NCI-H187 treated with DMSO at 0.1 percent for 48 hours (cell line): ENCODE data around the gene OR52K1.
"Not testable (repeated sequence)": the region's sequence is repeated elsewhere in the genome, so short reads cannot be mapped to it uniquely, and the experiment has no call there.

Source experiments
- DNase-seq: peaks from one replicate; lab custom pipeline; 2025; lab: John Stamatoyannopoulos, UW

The OR52K1 gene

GRCh38 chr11:4482445-4482844 lies at the start of gene OR52K1:
Gene OR52K1 (plus strand): TSS chr11:4482646. CDS start chr11:4488901, 6,255 bp downstream.
- DNase-seq = no peak

GRCh38 chr11:4433856-4434255 lies 48.6 kb upstream of the OR52K1 start:
- no peak for DNase-seq

DNA sequence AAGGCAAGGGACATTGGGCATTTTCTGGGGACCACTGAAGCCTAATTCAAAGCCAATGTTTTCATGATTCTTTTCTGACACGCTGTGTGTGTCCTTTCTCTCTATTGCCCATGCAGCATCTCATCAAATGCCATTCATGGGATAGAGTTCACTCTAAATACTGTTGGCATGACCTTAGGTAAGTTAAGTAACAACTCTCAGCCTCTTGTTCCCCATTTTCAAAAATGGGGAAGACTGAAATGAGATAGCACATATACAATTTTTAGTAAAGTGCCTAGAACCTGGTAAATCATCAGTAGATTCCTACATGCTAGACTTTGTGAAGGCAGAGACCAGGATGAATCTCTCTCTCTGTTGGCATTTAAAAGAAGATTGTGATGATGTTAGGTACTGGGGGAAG lies 46.0 kb upstream of the OR52K1 start:
- DNase-seq = no peak

GRCh38 chr11:4441515-4441914 lies 40.9 kb upstream of the OR52K1 start:
- no peak for DNase-seq

GRCh38 chr11:4443232-4443891 lies 39.1 kb upstream of the OR52K1 start:
- DNase-seq = no peak

DNA sequence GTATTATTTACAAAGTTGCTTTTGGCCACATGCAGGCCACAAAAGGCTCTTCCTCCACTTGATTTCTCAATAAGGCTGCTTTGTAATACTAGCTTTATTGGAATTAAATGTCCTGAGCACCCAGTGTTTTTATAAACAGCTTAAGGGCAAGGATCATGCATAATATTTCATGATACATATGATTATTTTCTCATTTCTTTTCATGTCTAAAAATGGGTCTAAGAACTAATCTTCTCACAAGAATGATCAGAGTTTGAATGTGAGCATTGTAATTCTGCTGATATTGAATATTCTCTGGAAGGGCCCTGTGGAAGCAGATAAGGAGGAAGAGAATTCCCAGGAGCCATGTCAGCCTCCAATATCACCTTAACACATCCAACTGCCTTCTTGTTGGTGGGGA lies 33.5 kb upstream of the OR52K1 start, which contains the start of gene OR52K2:
TSS of gene OR52K2 (plus strand) at position 301 of the 400 bp plus-strand sequence. CDS start at position 346, 45 bp downstream.
- no peak for DNase-seq

DNA sequence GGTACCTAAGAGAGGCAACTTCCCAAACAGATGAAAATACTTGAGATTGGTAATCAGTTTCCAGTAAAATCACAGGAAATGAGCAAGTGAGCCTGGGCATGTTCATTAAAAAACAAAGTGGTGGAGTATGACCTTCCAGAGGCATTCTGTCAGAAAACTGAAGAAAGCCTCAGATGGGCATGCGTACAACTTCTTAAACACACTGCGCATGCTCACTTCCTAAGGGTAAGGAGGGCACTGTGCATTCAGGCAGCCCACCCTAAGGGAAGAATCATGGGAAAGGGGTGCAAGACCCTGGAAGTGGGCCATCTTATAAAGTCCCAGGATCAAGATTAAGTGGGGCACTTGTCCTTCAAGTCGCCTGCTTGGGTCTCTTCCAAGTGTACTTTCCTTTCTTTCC lies 29.3 kb upstream of the OR52K1 start:
- DNase-seq = no peak

DNA sequence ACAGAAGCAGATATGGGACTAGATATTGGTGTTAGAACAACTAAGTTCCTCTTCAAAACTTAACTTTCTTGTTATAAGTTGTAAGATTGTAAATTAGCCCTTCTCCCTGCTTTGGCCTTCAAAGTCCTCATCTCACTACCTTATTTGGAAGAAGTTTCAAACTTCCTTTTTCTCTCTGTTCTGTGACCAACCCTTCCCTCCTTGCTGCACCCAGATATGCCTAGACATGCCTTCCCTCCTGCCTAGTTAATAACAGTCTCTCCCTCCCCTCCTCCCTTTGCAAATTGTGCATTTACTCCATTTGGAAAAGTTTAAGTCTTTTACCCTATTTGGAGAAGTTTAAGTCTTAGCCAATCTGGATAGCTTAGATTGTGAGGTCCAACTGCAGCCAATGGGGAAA lies 28.4 kb upstream of the OR52K1 start:
- DNase-seq = no peak

DNA sequence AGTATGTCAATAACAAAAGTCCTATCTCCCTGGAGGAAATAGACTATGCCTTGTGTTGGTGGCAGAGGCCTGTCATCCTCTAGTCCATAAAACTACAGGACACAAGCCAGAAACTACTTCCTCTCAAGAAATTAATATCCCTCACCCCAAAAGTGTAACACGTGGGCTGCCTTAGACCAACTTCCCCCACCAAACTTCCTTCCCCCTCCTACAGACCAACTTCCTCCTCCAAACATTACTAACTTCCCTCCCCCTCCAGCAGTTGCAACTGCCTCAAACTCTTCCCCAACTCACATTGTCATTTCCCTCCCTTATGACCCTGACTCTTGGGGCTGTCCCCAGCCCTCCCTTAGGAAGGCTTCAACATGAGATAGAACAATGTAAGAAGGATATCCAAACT lies 27.0 kb upstream of the OR52K1 start:
- DNase-seq = no peak

DNA sequence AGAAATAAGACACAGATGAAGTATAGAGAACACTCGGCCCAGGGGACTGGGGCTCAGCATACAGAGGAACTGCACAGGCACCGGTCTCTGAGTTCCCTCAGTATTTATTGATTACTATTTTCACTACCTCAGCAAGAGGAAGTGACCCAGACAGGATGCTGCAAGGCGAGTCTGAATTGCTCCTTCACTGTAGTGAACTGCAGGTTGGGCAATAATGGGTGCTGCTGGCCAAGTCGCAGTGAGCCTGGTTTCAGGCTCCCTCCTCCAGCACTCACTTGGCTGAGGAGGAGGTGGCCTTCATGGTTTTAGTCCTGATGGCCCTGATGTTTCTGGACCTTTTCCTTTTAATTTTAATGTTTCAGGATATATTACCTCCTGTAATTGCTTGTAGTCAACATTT lies 22.9 kb upstream of the OR52K1 start:
- no peak for DNase-seq

- DNase-seq = no peak
Measured at GRCh38 chr11:4460151-4460550, 22.3 kb upstream of the OR52K1 start.

- no peak for DNase-seq
Measured at GRCh38 chr11:4464216-4465159, 18.0 kb upstream of the OR52K1 start.

- DNase-seq = no peak
Measured at GRCh38 chr11:4465407-4465806, 17.0 kb upstream of the OR52K1 start.

GRCh38 chr11:4466131-4466870 lies 16.1 kb upstream of the OR52K1 start:
- no peak for DNase-seq

- no peak for DNase-seq
Measured at GRCh38 chr11:4466871-4467442, 15.5 kb upstream of the OR52K1 start.

GRCh38 chr11:4467811-4468606 lies 14.4 kb upstream of the OR52K1 start:
- DNase-seq = no peak

GRCh38 chr11:4479644-4480043 lies 2.8 kb upstream of the OR52K1 start:
- no peak for DNase-seq

DNA sequence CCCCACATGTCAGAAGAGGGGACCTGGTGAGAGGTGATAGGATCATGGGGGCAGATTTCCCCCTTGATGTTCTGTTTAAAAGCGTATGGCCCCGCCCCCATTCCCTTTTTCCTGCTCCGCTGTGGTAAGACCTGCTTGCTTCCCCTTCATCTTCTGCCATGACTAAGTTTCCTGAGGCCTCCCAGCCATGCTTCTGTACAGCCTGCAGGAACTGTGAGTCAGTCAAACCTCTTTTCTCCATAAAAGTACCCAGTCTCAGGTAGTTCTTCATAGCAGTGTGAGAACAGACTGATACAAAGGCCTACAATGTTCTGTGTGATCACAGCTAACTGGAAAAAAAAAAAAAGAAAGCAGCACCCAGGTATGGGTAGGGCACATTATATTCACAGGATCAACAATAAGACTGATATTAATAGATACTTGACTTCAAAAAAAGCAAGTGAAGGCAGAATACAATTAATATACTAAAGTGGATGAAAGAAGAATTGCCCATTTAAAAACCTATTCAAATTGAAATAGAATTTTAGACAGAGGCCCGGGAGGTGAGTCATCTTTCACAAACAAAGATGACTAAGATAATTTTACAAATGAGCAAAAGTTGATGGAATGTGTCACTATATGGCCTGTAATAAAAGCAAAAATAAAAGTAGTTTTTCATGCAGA lies 1.7 kb upstream of the OR52K1 start:
- no peak for DNase-seq

DNA sequence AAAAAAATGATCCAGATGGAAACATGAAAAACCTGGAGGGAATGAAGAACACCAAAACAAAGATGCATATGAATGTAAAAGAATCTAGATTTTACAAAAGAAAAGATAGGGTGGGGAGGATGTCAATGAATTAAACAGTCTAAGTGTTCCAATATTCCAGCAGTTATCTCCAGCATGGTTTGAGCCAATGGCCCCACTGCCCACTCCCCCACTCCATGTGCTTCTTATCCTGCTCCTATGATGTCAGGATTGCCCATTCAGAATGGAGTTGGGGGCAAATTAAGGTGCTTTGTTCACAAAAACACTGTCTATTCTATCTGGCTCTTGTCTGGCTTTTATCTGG lies 1.2 kb upstream of the OR52K1 start:
- DNase-seq = no peak

- DNase-seq = no peak
Measured at GRCh38 chr11:4484310-4484709, 1.9 kb downstream of the OR52K1 start.

DNA sequence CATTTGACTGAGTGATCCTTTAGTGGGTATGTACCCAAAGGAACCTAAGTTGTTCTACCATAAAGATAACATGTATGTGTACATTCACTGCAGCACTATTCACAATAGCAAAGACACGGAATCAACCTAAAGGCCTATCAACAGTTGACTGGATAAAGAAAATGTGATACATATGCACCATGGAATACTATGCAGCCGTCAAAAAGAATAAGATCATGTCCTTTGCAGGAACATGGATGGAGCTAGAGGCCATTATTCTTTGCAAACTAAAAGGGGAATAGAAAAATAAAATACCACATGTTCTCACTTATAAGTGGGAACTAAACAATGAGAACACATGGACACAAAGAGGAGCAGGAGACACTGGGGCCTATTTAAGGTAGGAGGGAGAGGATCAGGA lies 9.0 kb downstream of the OR52K1 start:
- not testable (repeated sequence) for DNase-seq
